GM21528 (cell line): ENCODE results near the gene FRMD5.

Experiments
- ATAC-seq: cut with Tn5 transposase; IDR thresholded peaks from one replicate; pipeline ENCODE4 v1.9.1; 2021; ENCODE audit warnings: mild to moderate bottlenecking, moderate library complexity; ENCODE audit not compliant: unreplicated experiment, low FRiP score

Gene FRMD5

GRCh38 chr15:43903864-43904290 lies 291.2 kb downstream of the FRMD5 start:
- ATAC-seq: no peak

- no peak for ATAC-seq
These were observed 293.6 kb downstream of the FRMD5 start for GRCh38 chr15:43901495-43901894.

GRCh38 chr15:43900996-43901395 lies 294.1 kb downstream of the FRMD5 start:
- no peak for ATAC-seq

- ATAC-seq: no peak
These were observed 295.1 kb downstream of the FRMD5 start for GRCh38 chr15:43899928-43900327.

- no peak for ATAC-seq
These were observed 296.2 kb downstream of the FRMD5 start for GRCh38 chr15:43898891-43899290.

- no peak for ATAC-seq
These were observed 298.5 kb downstream of the FRMD5 start for GRCh38 chr15:43896543-43896942.

- no peak for ATAC-seq
These were observed 299.5 kb downstream of the FRMD5 start for GRCh38 chr15:43895586-43895985.

- no peak for ATAC-seq
These were observed 301.1 kb downstream of the FRMD5 start for GRCh38 chr15:43893956-43894355.

GRCh38 chr15:43889042-43889441 lies 306.0 kb downstream of the FRMD5 start:
- no peak for ATAC-seq

- no peak for ATAC-seq
These were observed 307.2 kb downstream of the FRMD5 start for GRCh38 chr15:43887901-43888300.

- no peak for ATAC-seq
These were observed 308.5 kb downstream of the FRMD5 start for GRCh38 chr15:43886558-43886957.

- no peak for ATAC-seq
These were observed 311.5 kb downstream of the FRMD5 start for GRCh38 chr15:43883571-43883970.

GRCh38 chr15:43881944-43882343 lies 313.1 kb downstream of the FRMD5 start:
- ATAC-seq: no peak

GRCh38 chr15:43881245-43881644 lies 313.8 kb downstream of the FRMD5 start:
- no peak for ATAC-seq

- no peak for ATAC-seq
These were observed 314.5 kb downstream of the FRMD5 start for GRCh38 chr15:43880406-43881194.

GRCh38 chr15:43879386-43880355 lies 315.4 kb downstream of the FRMD5 start:
- ATAC-seq: no peak

- ATAC-seq: no peak
These were observed 316.6 kb downstream of the FRMD5 start for GRCh38 chr15:43878446-43878845.

- ATAC-seq: no peak
These were observed 317.7 kb downstream of the FRMD5 start for GRCh38 chr15:43877371-43877770.

GRCh38 chr15:43876872-43877271 lies 318.2 kb downstream of the FRMD5 start:
- no peak for ATAC-seq

- ATAC-seq: no peak
These were observed 321.4 kb downstream of the FRMD5 start for GRCh38 chr15:43873651-43874050.

- no peak for ATAC-seq
These were observed 322.6 kb downstream of the FRMD5 start for GRCh38 chr15:43872416-43873020.
